Liver (tissue), 10 donors: ENCODE results near the gene C12orf57. TPM values are rescaled to one million over a fixed set of nuclear protein-coding genes. Genes with fewer than 3 reads are reported as not detected.
A peak's percentile ranks its signal among the peaks of the same experiment; 100 is the strongest.

Source experiments
- DNase-seq: peaks from one replicate; pipeline ENCODE4 v3.0.0-alpha.2; 2017; ENCODE audit warnings: low spot score
- H3K27ac ChIP-seq, 2 donors: one replicate each; pipeline ENCODE4 v1.7.0; 2013; ENCODE audit warnings: inconsistent platforms in 2 of 2, low read length in 2 of 2, control low read depth in 1 of 2, low read depth in 1 of 2, mild to moderate bottlenecking in 1 of 2
- H3K27me3 ChIP-seq, 4 donors: one replicate each; pipeline versions ENCODE4 v1.6.1 to v1.7.0; 2013; ENCODE audit warnings: low read length in 3 of 4, inconsistent platforms in 1 of 4, mild to moderate bottlenecking in 1 of 4, moderate library complexity in 1 of 4; ENCODE audit not compliant: control insufficient read depth in 4 of 4, insufficient read depth in 4 of 4
- H3K36me3 ChIP-seq, 4 donors: one replicate each; pipeline versions ENCODE4 v1.6.1 to v1.7.0; 2013; ENCODE audit warnings: low read length in 3 of 4, mild to moderate bottlenecking in 3 of 4, low read depth in 1 of 4, moderate library complexity in 1 of 4; ENCODE audit not compliant: control insufficient read depth in 4 of 4, insufficient read depth in 3 of 4
- H3K4me1 ChIP-seq, 4 donors: one replicate each; pipeline versions ENCODE4 v1.6.1 to v1.7.0; 2013; ENCODE audit warnings: low read length in 3 of 4, mild to moderate bottlenecking in 3 of 4, moderate library complexity in 1 of 4; ENCODE audit not compliant: control insufficient read depth in 4 of 4, insufficient read depth in 4 of 4
- H3K4me3 ChIP-seq, 3 donors: one replicate each; pipeline versions ENCODE4 v1.6.1 to v1.7.0; 2013; ENCODE audit warnings: low read length in 3 of 3, control low read depth in 1 of 3, low read depth in 1 of 3, mild to moderate bottlenecking in 1 of 3
- H3K9ac ChIP-seq, 2 donors: one replicate each; pipeline ENCODE4 v1.7.0; 2013; ENCODE audit warnings: low read length in 2 of 2, mild to moderate bottlenecking in 2 of 2, moderate library complexity in 2 of 2, control low read depth in 1 of 2, low read depth in 1 of 2
- H3K9me3 ChIP-seq, 4 donors: one replicate each; pipeline versions ENCODE4 v1.6.1 to v1.7.0; 2013; ENCODE audit warnings: low read length in 3 of 4; ENCODE audit not compliant: control insufficient read depth in 4 of 4
- EGR1 ChIP-seq, 2 donors: IDR thresholded peaks; 2 replicates each; pipeline ENCODE4 v1.6.1; 2016 to 2018; ENCODE audit warnings: antibody characterized with exemption in 2 of 2, low read depth in 2 of 2
- FOXA2 ChIP-seq: IDR thresholded peaks from 2 replicates; pipeline ENCODE4 v1.6.1; 2016; ENCODE audit warnings: antibody characterized with exemption
- HNF4A ChIP-seq, 2 donors: conservative IDR thresholded peaks; 2 replicates each; pipeline ENCODE4 v1.6.1; 2016; ENCODE audit warnings: antibody characterized with exemption in 2 of 2, mild to moderate bottlenecking in 2 of 2
- HNF4G ChIP-seq: IDR thresholded peaks from 2 replicates; pipeline ENCODE4 v1.6.1; 2016; ENCODE audit warnings: antibody characterized with exemption
- JUND ChIP-seq, 2 donors: IDR thresholded peaks; 2 replicates each; pipeline ENCODE4 v1.6.1; 2016; ENCODE audit warnings: antibody characterized with exemption in 2 of 2
- NR2F2 ChIP-seq: IDR thresholded peaks from 2 replicates; pipeline ENCODE4 v1.6.1; 2016; ENCODE audit warnings: antibody characterized with exemption
- SP1 ChIP-seq: IDR thresholded peaks from 2 replicates; pipeline ENCODE4 v1.6.1; 2018; ENCODE audit warnings: antibody characterized with exemption, mild to moderate bottlenecking
- YY1 ChIP-seq: IDR thresholded peaks from 2 replicates; pipeline ENCODE4 v1.6.1; 2016; ENCODE audit warnings: antibody characterized with exemption, mild to moderate bottlenecking
- WGBS: extraction: QIAGEN DNeasy Blood & Tissue Kit; methylation state at CpG from one replicate; pipeline ENCODE4 v1.1.7; 2013; 5-methylcytosine and 5-hydroxymethylcytosine counted together
- polyA plus RNA-seq, 2 donors: library from polyadenylated mRNA; stranded (reverse) in 1 of 2; unstranded in 1 of 2; fragments of 200-250 nt in 1 of 2; fragments of >200 nt in 1 of 2; fragmentation: Nextera tagmentation in 1 of 2; extraction: Ambion mirVana in 1 of 2; gene quantifications; one replicate each; pipeline versions ENCODE4 v1.2.1 to v1.2.3, GENCODE V29; 2013 to 2015
- small RNA-seq: library from RNA; depleted of rRNA; stranded (forward); fragments of <200 nt; gene quantifications from one replicate; pipeline ENCODE3, GENCODE V24; 2014
- total RNA-seq, 2 donors: library from RNA; depleted of rRNA; stranded (reverse); fragments of >200 nt; gene quantifications; one replicate each; pipeline ENCODE4 v1.2.3, GENCODE V29; 2014
- TF ChIP-seq, protein P1 (sequence below): fragments of 150-350 bp; IDR thresholded peaks from 2 replicates; pipeline ENCODE4 v1.5.1; 2017; ENCODE audit warnings: improper control_type of control experiment, low read depth, low read length; ENCODE audit not compliant: missing input control
- TF ChIP-seq, protein P2 (sequence below): IDR thresholded peaks from 2 replicates; pipeline ENCODE4 v1.6.1; 2016; ENCODE audit warnings: antibody characterized with exemption
- TF ChIP-seq, protein P3 (sequence below): IDR thresholded peaks from 2 replicates; pipeline ENCODE4 v1.6.1; 2016; ENCODE audit warnings: antibody characterized with exemption
- TF ChIP-seq, protein P4 (sequence below): IDR thresholded peaks from 2 replicates; pipeline ENCODE4 v1.6.1; 2016; ENCODE audit warnings: antibody characterized with exemption
- donor health status: healthy.
- donor health status: healthy.
- donor health status: healthy.
- donor health status: healthy.
- donor health status: healthy.

Gene C12orf57
- total and polyA plus RNA-seq, 4 donors, result 49.2 to 193 (median 65.7) TPM

DNA sequence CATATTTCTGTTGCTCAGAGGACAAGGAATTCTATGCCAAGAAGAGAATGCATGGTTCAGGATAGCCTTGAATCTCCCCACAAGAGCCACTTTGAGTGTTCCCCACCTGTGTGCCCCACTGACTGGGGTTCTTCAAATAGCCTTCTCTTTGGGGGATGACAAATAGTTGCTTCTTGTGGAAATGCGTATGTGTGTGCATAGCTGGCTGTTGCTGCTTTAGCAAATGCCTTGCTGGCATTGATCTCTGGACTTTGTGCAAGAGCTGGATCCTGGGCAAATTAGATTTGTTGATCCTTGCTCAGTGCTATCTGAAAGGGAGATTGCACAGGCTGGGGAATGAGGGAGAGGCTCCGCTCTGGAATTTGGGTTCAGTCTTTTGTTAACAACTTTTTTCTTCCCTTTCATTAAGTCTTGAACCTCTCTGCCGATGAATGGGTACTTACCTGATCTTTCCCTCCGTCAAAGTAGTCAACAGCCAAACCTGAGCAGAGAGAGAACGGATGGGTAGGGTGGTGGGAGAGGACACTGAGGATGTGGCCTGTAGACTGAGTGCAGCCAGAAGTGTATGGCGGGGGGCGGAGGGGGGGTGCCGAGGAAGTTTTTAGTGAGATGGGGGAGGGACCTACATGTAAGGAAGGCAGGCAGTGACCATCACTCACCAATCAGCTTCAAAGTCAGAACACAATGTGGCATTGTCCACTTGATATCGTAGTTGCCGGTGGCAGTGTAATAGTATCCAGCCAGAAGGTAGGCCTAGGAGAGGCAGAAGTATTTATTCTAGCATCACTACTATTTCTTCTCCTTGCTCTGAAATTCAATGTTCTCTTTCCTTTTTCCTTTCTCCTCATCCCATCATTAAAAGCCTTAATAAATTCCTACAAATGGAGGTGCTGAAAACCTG is 37.6 kb downstream of the C12orf57 start (continued):
- TF ChIP-seq, protein P1, sequence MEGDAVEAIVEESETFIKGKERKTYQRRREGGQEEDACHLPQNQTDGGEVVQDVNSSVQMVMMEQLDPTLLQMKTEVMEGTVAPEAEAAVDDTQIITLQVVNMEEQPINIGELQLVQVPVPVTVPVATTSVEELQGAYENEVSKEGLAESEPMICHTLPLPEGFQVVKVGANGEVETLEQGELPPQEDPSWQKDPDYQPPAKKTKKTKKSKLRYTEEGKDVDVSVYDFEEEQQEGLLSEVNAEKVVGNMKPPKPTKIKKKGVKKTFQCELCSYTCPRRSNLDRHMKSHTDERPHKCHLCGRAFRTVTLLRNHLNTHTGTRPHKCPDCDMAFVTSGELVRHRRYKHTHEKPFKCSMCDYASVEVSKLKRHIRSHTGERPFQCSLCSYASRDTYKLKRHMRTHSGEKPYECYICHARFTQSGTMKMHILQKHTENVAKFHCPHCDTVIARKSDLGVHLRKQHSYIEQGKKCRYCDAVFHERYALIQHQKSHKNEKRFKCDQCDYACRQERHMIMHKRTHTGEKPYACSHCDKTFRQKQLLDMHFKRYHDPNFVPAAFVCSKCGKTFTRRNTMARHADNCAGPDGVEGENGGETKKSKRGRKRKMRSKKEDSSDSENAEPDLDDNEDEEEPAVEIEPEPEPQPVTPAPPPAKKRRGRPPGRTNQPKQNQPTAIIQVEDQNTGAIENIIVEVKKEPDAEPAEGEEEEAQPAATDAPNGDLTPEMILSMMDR, result no peak
- TF ChIP-seq HNF4G (peak; percentile 93), SP1 (peak; percentile 93), NR2F2 (peak; percentile 38), JUND (IDR thresholded peaks at IDR 0.05) (peak in 1 of 2 donors; percentile 65)

DNA sequence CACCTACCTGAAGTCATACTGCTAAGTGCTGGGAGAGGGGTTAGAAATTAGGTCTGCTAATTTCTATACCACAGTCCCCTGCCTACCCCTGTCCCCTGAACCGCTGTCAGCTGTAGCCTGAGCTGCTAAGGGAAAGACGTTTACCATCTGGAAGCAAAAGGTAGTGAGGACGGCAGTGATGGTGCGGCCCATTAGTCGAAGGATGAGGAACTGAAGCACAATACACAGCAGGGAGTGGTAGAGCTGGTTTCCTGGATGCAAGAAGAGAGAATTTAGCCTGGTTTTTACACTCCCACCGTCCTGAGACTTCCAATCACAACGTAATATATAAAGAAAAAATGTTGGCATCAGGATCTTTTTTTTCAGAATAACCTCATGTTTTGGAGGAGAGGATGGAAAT is 38.7 kb downstream of the C12orf57 start:
- no peak overlapping the region for H3K4me3 ChIP-seq
- 93% methylated on average over 7 of the region's 7 CpGs for WGBS
- TF ChIP-seq HNF4A (conservative IDR thresholded peaks at IDR 0.05) (no peak), HNF4G (no peak), SP1 (no peak), EGR1 (IDR thresholded peaks at IDR 0.05; ENCODE audit: low read depth in 2 of 2) (no peak), JUND (IDR thresholded peaks at IDR 0.05) (no peak), YY1 (no peak)
- TF ChIP-seq, protein P2, sequence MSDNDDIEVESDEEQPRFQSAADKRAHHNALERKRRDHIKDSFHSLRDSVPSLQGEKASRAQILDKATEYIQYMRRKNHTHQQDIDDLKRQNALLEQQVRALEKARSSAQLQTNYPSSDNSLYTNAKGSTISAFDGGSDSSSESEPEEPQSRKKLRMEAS, result no peak
- TF ChIP-seq, protein P3, sequence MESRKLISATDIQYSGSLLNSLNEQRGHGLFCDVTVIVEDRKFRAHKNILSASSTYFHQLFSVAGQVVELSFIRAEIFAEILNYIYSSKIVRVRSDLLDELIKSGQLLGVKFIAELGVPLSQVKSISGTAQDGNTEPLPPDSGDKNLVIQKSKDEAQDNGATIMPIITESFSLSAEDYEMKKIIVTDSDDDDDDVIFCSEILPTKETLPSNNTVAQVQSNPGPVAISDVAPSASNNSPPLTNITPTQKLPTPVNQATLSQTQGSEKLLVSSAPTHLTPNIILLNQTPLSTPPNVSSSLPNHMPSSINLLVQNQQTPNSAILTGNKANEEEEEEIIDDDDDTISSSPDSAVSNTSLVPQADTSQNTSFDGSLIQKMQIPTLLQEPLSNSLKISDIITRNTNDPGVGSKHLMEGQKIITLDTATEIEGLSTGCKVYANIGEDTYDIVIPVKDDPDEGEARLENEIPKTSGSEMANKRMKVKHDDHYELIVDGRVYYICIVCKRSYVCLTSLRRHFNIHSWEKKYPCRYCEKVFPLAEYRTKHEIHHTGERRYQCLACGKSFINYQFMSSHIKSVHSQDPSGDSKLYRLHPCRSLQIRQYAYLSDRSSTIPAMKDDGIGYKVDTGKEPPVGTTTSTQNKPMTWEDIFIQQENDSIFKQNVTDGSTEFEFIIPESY, result no peak
- TF ChIP-seq, protein P4, sequence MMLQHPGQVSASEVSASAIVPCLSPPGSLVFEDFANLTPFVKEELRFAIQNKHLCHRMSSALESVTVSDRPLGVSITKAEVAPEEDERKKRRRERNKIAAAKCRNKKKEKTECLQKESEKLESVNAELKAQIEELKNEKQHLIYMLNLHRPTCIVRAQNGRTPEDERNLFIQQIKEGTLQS, result no peak
- no peaks in the 10 kb centered on the region for H3K9me3 ChIP-seq
- no peak overlapping the region for H3K27ac ChIP-seq
- no peaks in the 10 kb centered on the region for H3K27me3 ChIP-seq
- DNase-seq, result no peak
- H3K36me3 ChIP-seq, result peaks cover 0 to 48% (median 37%) of the 10 kb centered on the region in 4 donors
- H3K4me1 ChIP-seq, result peaks cover 4 to 28% (median 25%) of the 10 kb centered on the region in 4 donors
- no peak overlapping the region for H3K9ac ChIP-seq

DNA sequence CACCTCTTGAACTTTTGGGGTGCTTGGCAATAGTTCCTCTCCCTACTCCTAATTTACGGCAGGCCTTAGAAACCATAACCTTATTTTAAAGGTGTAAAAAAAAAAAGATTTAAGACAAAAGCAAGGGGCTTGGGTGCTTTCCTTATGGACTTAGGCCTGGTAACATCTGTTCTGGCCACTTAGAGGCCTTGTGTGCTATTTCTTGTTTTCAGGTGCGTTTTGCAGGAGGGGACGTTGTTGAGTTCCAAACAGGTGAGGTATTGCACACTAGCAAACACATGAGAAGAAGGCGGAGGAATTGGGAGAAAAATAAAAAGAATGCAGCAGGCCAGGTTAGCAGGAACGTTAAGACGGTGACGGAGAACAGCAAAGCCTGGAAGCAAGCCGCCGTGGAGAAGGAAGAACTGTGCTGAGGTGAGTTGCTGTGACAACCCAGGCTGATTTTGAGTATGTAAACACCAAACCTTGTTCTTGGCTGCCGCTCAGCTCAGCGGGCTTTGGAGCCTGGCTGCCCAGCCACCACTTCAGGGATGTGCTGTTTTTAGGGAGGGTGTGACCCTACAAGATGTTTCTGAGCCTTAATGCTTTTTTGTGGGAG is 44.2 kb downstream of the C12orf57 start:
- no peaks in the 10 kb centered on the region for H3K9me3 ChIP-seq
- TF ChIP-seq HNF4G (no peak), FOXA2 (peak; percentile 67)
- DNase-seq, result no peak
- H3K36me3 ChIP-seq, result peaks cover 0 to 16% (median 4%) of the 10 kb centered on the region in 4 donors
- no peaks in the 10 kb centered on the region for H3K27me3 ChIP-seq
- H3K4me1 ChIP-seq, result peaks cover 0 to 15% (median 12%) of the 10 kb centered on the region in 4 donors
- WGBS, result 49% methylated on average over 11 of the region's 11 CpGs
- H3K27ac ChIP-seq, result no peak overlapping the region
- no peak overlapping the region for H3K4me3 ChIP-seq
- H3K9ac ChIP-seq, result no peak overlapping the region

Small RNA genes lying within 50 kb of the gene (small RNA-seq; reads per million reads assigned to genes)
- gene MIR141 (4.7 reads per million, percentile 92 among the genes with 10 or more reads in this experiment), gene MIR200C (0.42 reads per million, percentile 47 among the genes with 10 or more reads in this experiment), gene RNU7-1 (not detected), gene SCARNA12 (0.77 reads per million, percentile 71 among the genes with 10 or more reads in this experiment)

Other genes with a start within 250 kb of the C12orf57 start
- not detected for gene PIANP, start 243.2 kb upstream of the C12orf57 start, total RNA-seq
- under 1 TPM in 1 of 2 donors, not detected in 1; 0.03 TPM for gene PIANP, start 243.2 kb upstream of the C12orf57 start, polyA plus RNA-seq
- gene COPS7A, start 220.0 kb upstream of the C12orf57 start, total RNA-seq, result 10 to 100 TPM; 26.0 to 31.3 TPM
- 10 to 100 TPM; 33.5 to 37.7 TPM for gene COPS7A, start 220.0 kb upstream of the C12orf57 start, polyA plus RNA-seq
- gene MLF2, start 190.9 kb upstream of the C12orf57 start, total RNA-seq, result 100 to 1,000 TPM in 1 of 2 donors, 10 to 100 TPM in 1; 59.6 to 131 TPM
- 100 to 1,000 TPM; 194 to 235 TPM for gene MLF2, start 190.9 kb upstream of the C12orf57 start, polyA plus RNA-seq
- 100 to 1,000 TPM in 1 of 2 donors, 10 to 100 TPM in 1; 26.3 to 106 TPM for gene PTMS, start 177.7 kb upstream of the C12orf57 start, total RNA-seq
- gene PTMS, start 177.7 kb upstream of the C12orf57 start, polyA plus RNA-seq, result 100 to 1,000 TPM; 103 to 261 TPM
- under 1 TPM; 0.14 to 0.42 TPM for gene LAG3, start 171.5 kb upstream of the C12orf57 start, total RNA-seq
- 1 to 10 TPM in 1 of 2 donors, under 1 TPM in 1; 0.53 to 1.2 TPM for gene LAG3, start 171.5 kb upstream of the C12orf57 start, polyA plus RNA-seq
- gene CD4, start 154.5 kb upstream of the C12orf57 start, total RNA-seq, result 10 to 100 TPM; 22.5 to 44.8 TPM
- gene CD4, start 154.5 kb upstream of the C12orf57 start, polyA plus RNA-seq, result 10 to 100 TPM; 15.9 to 41.5 TPM
- 1 to 10 TPM in 1 of 2 donors, under 1 TPM in 1; 0.59 to 2.1 TPM for gene GPR162, start 122.2 kb upstream of the C12orf57 start, total RNA-seq
- 1 to 10 TPM; 1.4 to 2.4 TPM for gene GPR162, start 122.2 kb upstream of the C12orf57 start, polyA plus RNA-seq
- 1 to 10 TPM; 1.5 to 1.9 TPM for gene P3H3, start 115.6 kb upstream of the C12orf57 start, total RNA-seq
- gene P3H3, start 115.6 kb upstream of the C12orf57 start, polyA plus RNA-seq, result 1 to 10 TPM in 1 of 2 donors, under 1 TPM in 1; 0.42 to 1.7 TPM
- gene GNB3, start 103.1 kb upstream of the C12orf57 start, total RNA-seq, result under 1 TPM in 1 of 2 donors, not detected in 1; under 0.01 TPM
- under 1 TPM in 1 of 2 donors, not detected in 1; 0.12 TPM for gene GNB3, start 103.1 kb upstream of the C12orf57 start, polyA plus RNA-seq
- gene CDCA3, start 92.7 kb upstream of the C12orf57 start, total RNA-seq, result 10 to 100 TPM in 1 of 2 donors, under 1 TPM in 1; 0.25 to 26.0 TPM
- gene CDCA3, start 92.7 kb upstream of the C12orf57 start, polyA plus RNA-seq, result 1 to 10 TPM; 1.3 to 3.9 TPM
- gene USP5, start 91.9 kb upstream of the C12orf57 start, total RNA-seq, result 10 to 100 TPM; 39.8 to 41.0 TPM
- gene USP5, start 91.9 kb upstream of the C12orf57 start, polyA plus RNA-seq, result 10 to 100 TPM; 15.2 to 31.6 TPM
- gene TPI1, start 76.5 kb upstream of the C12orf57 start, total RNA-seq, result 100 to 1,000 TPM; 190 to 252 TPM
- 100 to 1,000 TPM; 540 to 547 TPM for gene TPI1, start 76.5 kb upstream of the C12orf57 start, polyA plus RNA-seq
- gene SPSB2, start 70.7 kb upstream of the C12orf57 start, total RNA-seq, result 1 to 10 TPM; 3.2 to 4.3 TPM
- 1 to 10 TPM; 3.9 to 4.6 TPM for gene SPSB2, start 70.7 kb upstream of the C12orf57 start, polyA plus RNA-seq
- 1 to 10 TPM; 2.0 to 3.6 TPM for gene LRRC23, start 39.2 kb upstream of the C12orf57 start, total RNA-seq
- 1 to 10 TPM in 1 of 2 donors, under 1 TPM in 1; 0.92 to 2.3 TPM for gene LRRC23, start 39.2 kb upstream of the C12orf57 start, polyA plus RNA-seq
- 1 to 10 TPM; 1.1 to 3.1 TPM for gene ENO2, start 29.4 kb upstream of the C12orf57 start, total RNA-seq
- 1 to 10 TPM; 1.3 to 1.6 TPM for gene ENO2, start 29.4 kb upstream of the C12orf57 start, polyA plus RNA-seq
- 10 to 100 TPM in 1 of 2 donors, 1 to 10 TPM in 1; 3.6 to 10.2 TPM for gene ATN1, start 16.1 kb upstream of the C12orf57 start, total RNA-seq
- 10 to 100 TPM in 1 of 2 donors, 1 to 10 TPM in 1; 5.6 to 12.6 TPM for gene ATN1, start 16.1 kb upstream of the C12orf57 start, polyA plus RNA-seq
- not detected for gene RNU7-1, start 206 bp upstream of the C12orf57 start, total RNA-seq
- not detected for gene RNU7-1, start 206 bp upstream of the C12orf57 start, polyA plus RNA-seq
- 10 to 100 TPM; 19.7 to 41.0 TPM for gene PTPN6, start 7.3 kb downstream of the C12orf57 start, total RNA-seq
- gene PTPN6, start 7.3 kb downstream of the C12orf57 start, polyA plus RNA-seq, result 10 to 100 TPM; 15.2 to 19.4 TPM
- 10 to 100 TPM; 82.7 to 99.1 TPM for gene PHB2, start 26.6 kb downstream of the C12orf57 start, total RNA-seq
- 100 to 1,000 TPM; 107 to 133 TPM for gene PHB2, start 26.6 kb downstream of the C12orf57 start, polyA plus RNA-seq
- gene EMG1, start 26.9 kb downstream of the C12orf57 start, total RNA-seq, result 10 to 100 TPM; 14.7 to 18.0 TPM
- gene EMG1, start 26.9 kb downstream of the C12orf57 start, polyA plus RNA-seq, result 10 to 100 TPM; 11.5 to 28.6 TPM
- gene LPCAT3, start 74.5 kb downstream of the C12orf57 start, total RNA-seq, result 10 to 100 TPM; 57.7 to 96.5 TPM
- gene LPCAT3, start 74.5 kb downstream of the C12orf57 start, polyA plus RNA-seq, result 10 to 100 TPM; 41.9 to 96.3 TPM
- 1,000 to 10,000 TPM in 1 of 2 donors, 100 to 1,000 TPM in 1; 267 to 2,029 TPM for gene C1S, start 116.7 kb downstream of the C12orf57 start, total RNA-seq
- gene C1S, start 116.7 kb downstream of the C12orf57 start, polyA plus RNA-seq, result 1,000 to 10,000 TPM; 1,439 to 1,696 TPM
- 1,000 to 10,000 TPM in 1 of 2 donors, 100 to 1,000 TPM in 1; 211 to 1,249 TPM for gene C1R, start 148.4 kb downstream of the C12orf57 start, total RNA-seq
- gene C1R, start 148.4 kb downstream of the C12orf57 start, polyA plus RNA-seq, result 1,000 to 10,000 TPM; 1,058 to 1,822 TPM
- gene C1RL, start 165.2 kb downstream of the C12orf57 start, total RNA-seq, result 100 to 1,000 TPM in 1 of 2 donors, 10 to 100 TPM in 1; 67.5 to 188 TPM
- 100 to 1,000 TPM; 104 to 145 TPM for gene C1RL, start 165.2 kb downstream of the C12orf57 start, polyA plus RNA-seq
- 10 to 100 TPM; 12.9 to 47.1 TPM for gene RBP5, start 184.9 kb downstream of the C12orf57 start, total RNA-seq
- gene RBP5, start 184.9 kb downstream of the C12orf57 start, polyA plus RNA-seq, result 100 to 1,000 TPM in 1 of 2 donors, 10 to 100 TPM in 1; 80.2 to 108 TPM
- gene CLSTN3, start 186.3 kb downstream of the C12orf57 start, total RNA-seq, result 10 to 100 TPM; 27.1 to 37.2 TPM
- gene CLSTN3, start 186.3 kb downstream of the C12orf57 start, polyA plus RNA-seq, result 10 to 100 TPM in 1 of 2 donors, 1 to 10 TPM in 1; 6.1 to 26.5 TPM
- gene PEX5, start 245.7 kb downstream of the C12orf57 start, total RNA-seq, result 10 to 100 TPM; 19.4 to 37.9 TPM
- 10 to 100 TPM in 1 of 2 donors, 1 to 10 TPM in 1; 5.7 to 26.2 TPM for gene PEX5, start 245.7 kb downstream of the C12orf57 start, polyA plus RNA-seq